Liver (tissue), 9 donors: ENCODE measurements around the gene CLEC4E. TPM values are rescaled to one million over a fixed set of nuclear protein-coding genes. Genes with fewer than 3 reads are reported as not detected.

Experiments used
- DNase-seq: peaks from one replicate; pipeline ENCODE4 v3.0.0-alpha.2; 2017; ENCODE audit warnings: low spot score
- H3K27ac ChIP-seq, 2 donors: one replicate each; pipeline ENCODE4 v1.7.0; 2013; ENCODE audit warnings: inconsistent platforms in 2 of 2, low read length in 2 of 2, control low read depth in 1 of 2, low read depth in 1 of 2, mild to moderate bottlenecking in 1 of 2
- H3K27me3 ChIP-seq, 4 donors: one replicate each; pipeline versions ENCODE4 v1.6.1 to v1.7.0; 2013; ENCODE audit warnings: low read length in 3 of 4, inconsistent platforms in 1 of 4, mild to moderate bottlenecking in 1 of 4, moderate library complexity in 1 of 4; ENCODE audit not compliant: control insufficient read depth in 4 of 4, insufficient read depth in 4 of 4
- H3K36me3 ChIP-seq, 4 donors: one replicate each; pipeline versions ENCODE4 v1.6.1 to v1.7.0; 2013; ENCODE audit warnings: low read length in 3 of 4, mild to moderate bottlenecking in 3 of 4, low read depth in 1 of 4, moderate library complexity in 1 of 4; ENCODE audit not compliant: control insufficient read depth in 4 of 4, insufficient read depth in 3 of 4
- H3K4me1 ChIP-seq, 4 donors: one replicate each; pipeline versions ENCODE4 v1.6.1 to v1.7.0; 2013; ENCODE audit warnings: low read length in 3 of 4, mild to moderate bottlenecking in 3 of 4, moderate library complexity in 1 of 4; ENCODE audit not compliant: control insufficient read depth in 4 of 4, insufficient read depth in 4 of 4
- H3K4me3 ChIP-seq, 3 donors: one replicate each; pipeline versions ENCODE4 v1.6.1 to v1.7.0; 2013; ENCODE audit warnings: low read length in 3 of 3, control low read depth in 1 of 3, low read depth in 1 of 3, mild to moderate bottlenecking in 1 of 3
- H3K9ac ChIP-seq, 2 donors: one replicate each; pipeline ENCODE4 v1.7.0; 2013; ENCODE audit warnings: low read length in 2 of 2, mild to moderate bottlenecking in 2 of 2, moderate library complexity in 2 of 2, control low read depth in 1 of 2, low read depth in 1 of 2
- H3K9me3 ChIP-seq, 4 donors: one replicate each; pipeline versions ENCODE4 v1.6.1 to v1.7.0; 2013; ENCODE audit warnings: low read length in 3 of 4; ENCODE audit not compliant: control insufficient read depth in 4 of 4
- EGR1 ChIP-seq, 2 donors: IDR thresholded peaks; 2 replicates each; pipeline ENCODE4 v1.6.1; 2016 to 2018; ENCODE audit warnings: antibody characterized with exemption in 2 of 2, low read depth in 2 of 2
- FOXA1 ChIP-seq: IDR thresholded peaks from 2 replicates; pipeline ENCODE4 v1.6.1; 2016; ENCODE audit warnings: antibody characterized with exemption
- FOXA2 ChIP-seq: IDR thresholded peaks from 2 replicates; pipeline ENCODE4 v1.6.1; 2016; ENCODE audit warnings: antibody characterized with exemption
- GABPA ChIP-seq, 2 donors: IDR thresholded peaks in 1 of 2; conservative IDR thresholded peaks in 1 of 2; 2 replicates each; pipeline ENCODE4 v1.6.1; 2016; ENCODE audit warnings: antibody characterized with exemption in 2 of 2, mild to moderate bottlenecking in 1 of 2, moderate library complexity in 1 of 2
- HNF4A ChIP-seq, 2 donors: conservative IDR thresholded peaks; 2 replicates each; pipeline ENCODE4 v1.6.1; 2016; ENCODE audit warnings: antibody characterized with exemption in 2 of 2, mild to moderate bottlenecking in 2 of 2
- HNF4G ChIP-seq: IDR thresholded peaks from 2 replicates; pipeline ENCODE4 v1.6.1; 2016; ENCODE audit warnings: antibody characterized with exemption
- JUND ChIP-seq, 2 donors: IDR thresholded peaks; 2 replicates each; pipeline ENCODE4 v1.6.1; 2016; ENCODE audit warnings: antibody characterized with exemption in 2 of 2
- NR2F2 ChIP-seq: IDR thresholded peaks from 2 replicates; pipeline ENCODE4 v1.6.1; 2016; ENCODE audit warnings: antibody characterized with exemption
- RAD21 ChIP-seq, 2 donors: IDR thresholded peaks; 2 replicates each; pipeline ENCODE4 v1.6.1; 2016; ENCODE audit warnings: antibody characterized with exemption in 2 of 2, mild to moderate bottlenecking in 2 of 2
- RXRA ChIP-seq, 2 donors: IDR thresholded peaks; 2 replicates each; pipeline ENCODE4 v1.6.1; 2017 to 2018; ENCODE audit warnings: antibody characterized with exemption in 2 of 2, mild to moderate bottlenecking in 1 of 2
- SP1 ChIP-seq: IDR thresholded peaks from 2 replicates; pipeline ENCODE4 v1.6.1; 2018; ENCODE audit warnings: antibody characterized with exemption, mild to moderate bottlenecking
- TAF1 ChIP-seq: conservative IDR thresholded peaks from 2 replicates; pipeline ENCODE4 v1.6.1; 2016; ENCODE audit warnings: antibody characterized with exemption, mild to moderate bottlenecking
- YY1 ChIP-seq: IDR thresholded peaks from 2 replicates; pipeline ENCODE4 v1.6.1; 2016; ENCODE audit warnings: antibody characterized with exemption, mild to moderate bottlenecking
- WGBS: extraction: QIAGEN DNeasy Blood & Tissue Kit; methylation state at CpG from one replicate; pipeline ENCODE4 v1.1.7; 2013; 5-methylcytosine and 5-hydroxymethylcytosine counted together
- polyA plus RNA-seq, 2 donors: library from polyadenylated mRNA; stranded (reverse) in 1 of 2; unstranded in 1 of 2; fragments of 200-250 nt in 1 of 2; fragments of >200 nt in 1 of 2; fragmentation: Nextera tagmentation in 1 of 2; extraction: Ambion mirVana in 1 of 2; gene quantifications; one replicate each; pipeline versions ENCODE4 v1.2.1 to v1.2.3, GENCODE V29; 2013 to 2015
- total RNA-seq, 2 donors: library from RNA; depleted of rRNA; stranded (reverse); fragments of >200 nt; gene quantifications; one replicate each; pipeline ENCODE4 v1.2.3, GENCODE V29; 2014
- TF ChIP-seq, protein P1 (sequence below): IDR thresholded peaks from 2 replicates; pipeline ENCODE4 v1.6.1; 2016; ENCODE audit warnings: antibody characterized with exemption
- TF ChIP-seq, protein P2 (sequence below): IDR thresholded peaks from 2 replicates; pipeline ENCODE4 v1.6.1; 2016; ENCODE audit warnings: antibody characterized with exemption, mild to moderate bottlenecking
- TF ChIP-seq, protein P3 (sequence below): fragments of 150-350 bp; IDR thresholded peaks from 2 replicates; pipeline ENCODE4 v1.5.1; 2017; ENCODE audit warnings: improper control_type of control experiment, low read depth, low read length; ENCODE audit not compliant: missing input control
- TF ChIP-seq, protein P4 (sequence below): IDR thresholded peaks from 2 replicates; pipeline ENCODE4 v1.6.1; 2016; ENCODE audit warnings: antibody characterized with exemption
- TF ChIP-seq, protein P5 (sequence below): IDR thresholded peaks from 2 replicates; pipeline ENCODE4 v1.6.1; 2016; ENCODE audit warnings: antibody characterized with exemption
- donor health status: healthy.
- donor health status: healthy.
- donor health status: healthy.
- donor health status: healthy.
- donor health status: healthy.

Gene CLEC4E
- total and polyA plus RNA-seq, 4 donors: 0.05 to 2.9 (median 1.7) TPM

DNA sequence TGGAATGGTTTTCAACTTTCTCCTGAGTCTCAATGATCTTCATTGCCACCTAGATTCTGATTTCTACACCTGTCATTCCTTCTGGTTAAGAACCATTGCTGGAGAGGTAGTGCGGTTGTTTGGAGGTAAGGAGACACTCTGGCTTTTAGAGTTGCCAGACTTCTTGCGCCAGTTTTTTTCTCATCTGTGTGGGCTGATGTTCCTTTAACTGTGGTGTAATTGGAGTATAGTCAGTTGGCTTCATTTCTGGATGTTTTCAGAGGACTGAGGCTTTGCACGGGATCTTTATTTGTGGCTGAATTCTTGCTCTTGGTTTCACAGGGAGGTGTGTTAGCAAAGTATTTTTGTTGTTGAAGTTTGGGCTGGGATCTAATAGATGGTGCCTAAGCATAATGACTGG is 33.1 kb downstream of the CLEC4E start:
- WGBS: 87% methylated on average over 3 of the region's 3 CpGs
- no peak overlapping the region for H3K9ac ChIP-seq
- H3K36me3 ChIP-seq: no peaks in the 10 kb centered on the region
- no peak overlapping the region for H3K27ac ChIP-seq
- H3K9me3 ChIP-seq: no peaks in the 10 kb centered on the region
- H3K27me3 ChIP-seq: no peaks in the 10 kb centered on the region
- DNase-seq: no peak
- TF ChIP-seq, protein P1, sequence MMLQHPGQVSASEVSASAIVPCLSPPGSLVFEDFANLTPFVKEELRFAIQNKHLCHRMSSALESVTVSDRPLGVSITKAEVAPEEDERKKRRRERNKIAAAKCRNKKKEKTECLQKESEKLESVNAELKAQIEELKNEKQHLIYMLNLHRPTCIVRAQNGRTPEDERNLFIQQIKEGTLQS: no peak
- TF ChIP-seq EGR1 (IDR thresholded peaks at IDR 0.05; ENCODE audit: low read depth in 2 of 2): no peak
- no peak for TF ChIP-seq HNF4G
- TF ChIP-seq NR2F2: no peak
- TF ChIP-seq, protein P2, sequence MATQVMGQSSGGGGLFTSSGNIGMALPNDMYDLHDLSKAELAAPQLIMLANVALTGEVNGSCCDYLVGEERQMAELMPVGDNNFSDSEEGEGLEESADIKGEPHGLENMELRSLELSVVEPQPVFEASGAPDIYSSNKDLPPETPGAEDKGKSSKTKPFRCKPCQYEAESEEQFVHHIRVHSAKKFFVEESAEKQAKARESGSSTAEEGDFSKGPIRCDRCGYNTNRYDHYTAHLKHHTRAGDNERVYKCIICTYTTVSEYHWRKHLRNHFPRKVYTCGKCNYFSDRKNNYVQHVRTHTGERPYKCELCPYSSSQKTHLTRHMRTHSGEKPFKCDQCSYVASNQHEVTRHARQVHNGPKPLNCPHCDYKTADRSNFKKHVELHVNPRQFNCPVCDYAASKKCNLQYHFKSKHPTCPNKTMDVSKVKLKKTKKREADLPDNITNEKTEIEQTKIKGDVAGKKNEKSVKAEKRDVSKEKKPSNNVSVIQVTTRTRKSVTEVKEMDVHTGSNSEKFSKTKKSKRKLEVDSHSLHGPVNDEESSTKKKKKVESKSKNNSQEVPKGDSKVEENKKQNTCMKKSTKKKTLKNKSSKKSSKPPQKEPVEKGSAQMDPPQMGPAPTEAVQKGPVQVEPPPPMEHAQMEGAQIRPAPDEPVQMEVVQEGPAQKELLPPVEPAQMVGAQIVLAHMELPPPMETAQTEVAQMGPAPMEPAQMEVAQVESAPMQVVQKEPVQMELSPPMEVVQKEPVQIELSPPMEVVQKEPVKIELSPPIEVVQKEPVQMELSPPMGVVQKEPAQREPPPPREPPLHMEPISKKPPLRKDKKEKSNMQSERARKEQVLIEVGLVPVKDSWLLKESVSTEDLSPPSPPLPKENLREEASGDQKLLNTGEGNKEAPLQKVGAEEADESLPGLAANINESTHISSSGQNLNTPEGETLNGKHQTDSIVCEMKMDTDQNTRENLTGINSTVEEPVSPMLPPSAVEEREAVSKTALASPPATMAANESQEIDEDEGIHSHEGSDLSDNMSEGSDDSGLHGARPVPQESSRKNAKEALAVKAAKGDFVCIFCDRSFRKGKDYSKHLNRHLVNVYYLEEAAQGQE: no peak
- TF ChIP-seq, protein P3, sequence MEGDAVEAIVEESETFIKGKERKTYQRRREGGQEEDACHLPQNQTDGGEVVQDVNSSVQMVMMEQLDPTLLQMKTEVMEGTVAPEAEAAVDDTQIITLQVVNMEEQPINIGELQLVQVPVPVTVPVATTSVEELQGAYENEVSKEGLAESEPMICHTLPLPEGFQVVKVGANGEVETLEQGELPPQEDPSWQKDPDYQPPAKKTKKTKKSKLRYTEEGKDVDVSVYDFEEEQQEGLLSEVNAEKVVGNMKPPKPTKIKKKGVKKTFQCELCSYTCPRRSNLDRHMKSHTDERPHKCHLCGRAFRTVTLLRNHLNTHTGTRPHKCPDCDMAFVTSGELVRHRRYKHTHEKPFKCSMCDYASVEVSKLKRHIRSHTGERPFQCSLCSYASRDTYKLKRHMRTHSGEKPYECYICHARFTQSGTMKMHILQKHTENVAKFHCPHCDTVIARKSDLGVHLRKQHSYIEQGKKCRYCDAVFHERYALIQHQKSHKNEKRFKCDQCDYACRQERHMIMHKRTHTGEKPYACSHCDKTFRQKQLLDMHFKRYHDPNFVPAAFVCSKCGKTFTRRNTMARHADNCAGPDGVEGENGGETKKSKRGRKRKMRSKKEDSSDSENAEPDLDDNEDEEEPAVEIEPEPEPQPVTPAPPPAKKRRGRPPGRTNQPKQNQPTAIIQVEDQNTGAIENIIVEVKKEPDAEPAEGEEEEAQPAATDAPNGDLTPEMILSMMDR: no peak
- no peak for TF ChIP-seq HNF4A (conservative IDR thresholded peaks at IDR 0.05)
- TF ChIP-seq FOXA2: no peak
- no peak for TF ChIP-seq GABPA (IDR thresholded peaks at IDR 0.05 in 1 of 2, conservative IDR thresholded peaks at IDR 0.05 in 1 of 2)
- no peak for TF ChIP-seq RXRA (IDR thresholded peaks at IDR 0.05)
- no peak for TF ChIP-seq YY1
- no peak for TF ChIP-seq TAF1
- TF ChIP-seq, protein P4, sequence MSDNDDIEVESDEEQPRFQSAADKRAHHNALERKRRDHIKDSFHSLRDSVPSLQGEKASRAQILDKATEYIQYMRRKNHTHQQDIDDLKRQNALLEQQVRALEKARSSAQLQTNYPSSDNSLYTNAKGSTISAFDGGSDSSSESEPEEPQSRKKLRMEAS: no peak
- TF ChIP-seq JUND (IDR thresholded peaks at IDR 0.05): no peak
- TF ChIP-seq FOXA1: no peak
- TF ChIP-seq, protein P5, sequence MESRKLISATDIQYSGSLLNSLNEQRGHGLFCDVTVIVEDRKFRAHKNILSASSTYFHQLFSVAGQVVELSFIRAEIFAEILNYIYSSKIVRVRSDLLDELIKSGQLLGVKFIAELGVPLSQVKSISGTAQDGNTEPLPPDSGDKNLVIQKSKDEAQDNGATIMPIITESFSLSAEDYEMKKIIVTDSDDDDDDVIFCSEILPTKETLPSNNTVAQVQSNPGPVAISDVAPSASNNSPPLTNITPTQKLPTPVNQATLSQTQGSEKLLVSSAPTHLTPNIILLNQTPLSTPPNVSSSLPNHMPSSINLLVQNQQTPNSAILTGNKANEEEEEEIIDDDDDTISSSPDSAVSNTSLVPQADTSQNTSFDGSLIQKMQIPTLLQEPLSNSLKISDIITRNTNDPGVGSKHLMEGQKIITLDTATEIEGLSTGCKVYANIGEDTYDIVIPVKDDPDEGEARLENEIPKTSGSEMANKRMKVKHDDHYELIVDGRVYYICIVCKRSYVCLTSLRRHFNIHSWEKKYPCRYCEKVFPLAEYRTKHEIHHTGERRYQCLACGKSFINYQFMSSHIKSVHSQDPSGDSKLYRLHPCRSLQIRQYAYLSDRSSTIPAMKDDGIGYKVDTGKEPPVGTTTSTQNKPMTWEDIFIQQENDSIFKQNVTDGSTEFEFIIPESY: no peak
- TF ChIP-seq RAD21 (IDR thresholded peaks at IDR 0.05): no peak
- no peak for TF ChIP-seq SP1
- no peaks in the 10 kb centered on the region for H3K4me1 ChIP-seq
- no peak overlapping the region for H3K4me3 ChIP-seq
